ENCODE data around the gene LAMA5. TPM values are rescaled to one million over a fixed set of nuclear protein-coding genes. Genes with fewer than 3 reads are reported as not detected.

LAMA5 gene
- total RNA-seq, 1 donor from 2014 or later: 26.2 TPM

DNA sequence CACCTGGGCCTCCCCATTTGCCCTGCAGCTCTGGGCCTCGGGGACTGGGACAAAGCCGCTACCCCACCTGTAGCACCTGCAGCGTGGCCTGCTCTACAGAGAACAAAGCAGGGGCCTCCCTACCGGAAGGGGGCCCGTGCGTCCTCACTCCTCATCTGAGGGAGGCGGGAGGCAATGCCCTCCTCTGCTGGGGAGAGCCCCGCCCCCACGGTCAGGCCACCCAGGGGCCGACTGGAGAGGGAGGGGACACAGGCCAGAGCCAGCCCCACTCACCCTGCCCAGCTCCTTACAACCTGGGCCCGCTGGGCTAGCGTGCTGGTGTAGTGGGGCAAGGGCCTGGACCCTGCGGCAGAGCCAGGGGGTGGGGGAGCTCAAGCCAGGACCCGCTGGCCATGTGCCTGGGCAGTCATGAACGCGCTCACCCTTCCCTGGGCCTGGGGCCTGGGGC lies 8.0 kb downstream of the LAMA5 start:
- peak; percentile 16 for DNase-seq (ENCODE audit: low spot score)

GRCh38 chr20:62358171-62359042 lies 8.7 kb downstream of the LAMA5 start:
- DNase-seq (ENCODE audit: low spot score): peak; percentile 1

GRCh38 chr20:62357681-62358080 lies 9.4 kb downstream of the LAMA5 start:
- peak; percentile 3 for DNase-seq (ENCODE audit: low spot score)

DNA sequence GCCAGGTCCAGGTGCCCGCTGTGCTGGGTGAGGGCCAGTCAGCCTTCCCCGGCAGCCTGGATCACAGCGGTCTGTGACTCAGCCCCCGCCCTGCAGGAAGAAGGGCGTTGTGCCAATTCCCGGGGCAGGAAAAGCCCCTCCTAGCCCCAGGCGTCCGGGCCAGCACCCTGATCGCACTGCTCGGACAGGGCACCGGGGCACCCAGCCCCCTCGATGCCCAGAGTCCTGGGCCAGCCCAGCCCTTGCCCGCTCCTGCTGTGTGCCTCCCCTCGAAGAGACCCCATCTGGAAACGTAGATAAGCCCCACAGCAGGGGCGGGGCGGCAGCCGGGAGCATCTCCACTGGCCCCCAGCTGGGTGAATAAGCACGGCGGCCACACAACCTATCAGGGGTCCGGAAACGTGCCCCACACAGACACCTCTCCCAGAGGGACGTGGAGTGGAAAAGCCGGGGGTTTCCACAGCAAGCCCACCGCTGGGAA lies 9.9 kb downstream of the LAMA5 start:
- DNase-seq (ENCODE audit: low spot score): peak; percentile 55

GRCh38 chr20:62356589-62357186 lies 10.4 kb downstream of the LAMA5 start:
- DNase-seq (ENCODE audit: low spot score): no peak

DNA sequence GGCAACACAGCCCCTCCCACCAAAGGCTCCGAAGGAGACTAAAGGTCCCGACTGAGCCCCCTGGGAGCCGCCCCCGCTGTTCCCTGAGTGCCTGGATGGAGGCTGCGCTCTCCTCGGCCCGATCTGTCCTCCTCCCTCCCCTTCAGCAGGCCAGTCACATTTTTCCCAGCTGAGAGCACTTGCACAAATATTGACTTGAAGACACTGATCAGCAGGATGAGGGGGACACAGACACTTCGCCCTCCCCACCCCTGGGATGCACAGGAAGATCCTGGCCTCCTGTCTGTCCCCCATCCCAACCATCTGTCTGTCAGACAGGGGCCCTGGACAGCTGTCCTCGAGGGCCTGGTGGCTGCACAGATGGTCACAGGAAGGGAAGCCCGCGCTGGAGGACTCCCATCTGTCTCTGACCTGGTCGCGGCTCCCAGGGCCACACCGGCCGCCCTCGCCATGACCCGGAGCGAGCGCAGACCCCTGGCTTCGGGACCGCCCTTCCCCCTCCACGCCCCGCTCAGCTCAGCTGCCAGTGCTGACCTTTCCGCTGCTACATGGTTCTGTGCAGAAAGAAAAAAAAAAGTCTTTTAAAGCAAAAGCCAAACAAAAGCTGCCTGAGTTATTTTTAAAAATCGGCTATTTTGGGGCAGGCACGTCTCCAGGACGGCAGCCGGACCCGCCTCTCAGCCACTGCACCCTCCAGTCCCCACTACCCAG lies 11.1 kb downstream of the LAMA5 start:
- DNase-seq (ENCODE audit: low spot score): peak; percentile 60

DNA sequence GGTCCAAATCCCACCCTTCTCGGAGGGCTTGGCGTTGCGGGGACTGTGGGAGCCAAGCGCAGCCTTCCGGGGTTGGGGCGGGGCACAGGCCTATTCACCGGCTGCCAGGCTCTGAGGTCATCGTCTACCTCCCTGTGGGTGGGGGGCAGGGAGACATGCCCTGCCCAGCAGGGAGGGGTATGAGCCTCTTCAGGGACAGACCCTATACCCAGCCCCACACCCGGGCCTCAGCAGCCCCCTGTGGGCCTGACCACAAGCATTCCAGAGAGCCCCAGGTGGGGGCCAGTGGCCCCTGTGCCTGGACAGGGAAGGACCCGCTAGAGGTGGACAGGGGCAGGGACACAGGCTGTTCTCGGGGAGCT lies 11.6 kb downstream of the LAMA5 start:
- no peak for DNase-seq (ENCODE audit: low spot score)

- DNase-seq (ENCODE audit: low spot score): no peak
These were observed 12.2 kb downstream of the LAMA5 start for GRCh38 chr20:62354811-62355341.

DNA sequence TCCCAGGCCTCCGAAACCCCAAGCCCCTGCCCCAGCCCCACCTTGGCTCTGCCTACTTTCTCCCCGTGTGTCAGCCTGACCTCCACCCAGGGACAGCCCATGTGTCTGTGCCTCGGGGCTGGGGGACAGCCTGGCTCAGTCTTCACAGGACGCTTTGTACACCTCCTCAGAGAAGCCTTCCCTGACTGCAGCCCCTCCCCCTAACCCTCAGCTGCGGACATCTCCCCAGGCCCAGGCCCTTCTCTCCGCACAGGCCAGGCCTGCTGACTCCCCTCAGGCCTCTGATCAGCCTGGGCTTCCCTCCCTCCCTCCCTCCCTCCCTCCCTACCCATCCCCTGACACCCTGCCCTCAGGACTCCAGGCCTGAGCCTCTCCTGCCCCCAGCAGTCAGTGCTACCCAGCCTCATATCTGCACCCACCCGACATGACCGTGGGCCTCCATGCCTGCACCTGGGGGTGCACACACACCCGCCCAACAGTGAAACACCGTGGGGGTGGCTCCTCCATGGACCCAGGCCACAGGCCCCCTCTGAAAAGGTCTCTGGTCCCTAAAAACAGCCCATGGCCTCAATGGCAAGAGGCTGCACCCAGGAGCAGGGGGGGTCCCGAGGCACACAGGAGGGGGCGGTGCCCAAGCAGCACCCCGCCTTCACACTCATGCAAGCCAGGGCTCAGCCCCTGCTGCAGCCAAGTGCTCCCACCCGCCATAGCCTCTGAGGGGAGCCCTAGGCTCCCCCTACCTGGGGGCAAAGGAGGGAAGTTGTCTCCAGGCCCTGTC lies 12.9 kb downstream of the LAMA5 start:
- no peak for DNase-seq (ENCODE audit: low spot score)

DNA sequence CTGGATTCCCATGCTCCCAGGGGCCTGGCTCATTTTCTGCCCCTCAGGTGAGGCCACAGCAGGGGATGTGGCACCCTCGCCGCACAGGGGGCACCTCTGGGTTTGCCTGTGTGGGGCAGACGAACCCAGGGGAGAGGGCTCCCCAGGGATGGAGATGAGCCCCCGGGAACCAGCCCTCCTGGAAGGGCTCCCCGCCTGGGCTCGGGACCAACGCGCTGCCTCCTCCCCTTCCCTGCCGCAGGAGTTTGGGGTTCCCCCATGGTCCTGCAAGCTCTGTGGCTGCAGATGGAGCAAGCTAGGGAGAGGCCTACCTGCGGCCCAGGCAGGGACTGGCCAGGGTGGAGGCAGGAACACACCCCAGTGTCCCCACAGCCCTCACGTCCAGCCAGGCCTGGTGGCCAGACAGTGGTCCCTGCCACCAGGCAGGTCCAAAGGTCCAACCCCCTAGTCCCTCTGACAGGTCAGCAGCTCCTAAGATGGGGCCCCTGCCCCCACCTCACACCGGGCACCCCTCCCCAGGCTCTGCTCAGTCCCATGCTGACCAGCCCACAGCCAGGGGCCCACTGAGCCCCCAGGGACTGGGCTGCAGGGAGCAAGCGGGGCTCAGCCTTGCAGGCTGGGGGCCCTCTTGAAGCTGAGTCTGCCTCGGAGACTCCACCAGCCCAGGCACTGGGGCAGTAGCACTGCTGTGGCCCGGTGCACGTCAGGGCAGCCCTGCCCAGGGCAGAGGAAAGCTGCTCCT lies 13.7 kb downstream of the LAMA5 start:
- DNase-seq (ENCODE audit: low spot score): no peak

DNA sequence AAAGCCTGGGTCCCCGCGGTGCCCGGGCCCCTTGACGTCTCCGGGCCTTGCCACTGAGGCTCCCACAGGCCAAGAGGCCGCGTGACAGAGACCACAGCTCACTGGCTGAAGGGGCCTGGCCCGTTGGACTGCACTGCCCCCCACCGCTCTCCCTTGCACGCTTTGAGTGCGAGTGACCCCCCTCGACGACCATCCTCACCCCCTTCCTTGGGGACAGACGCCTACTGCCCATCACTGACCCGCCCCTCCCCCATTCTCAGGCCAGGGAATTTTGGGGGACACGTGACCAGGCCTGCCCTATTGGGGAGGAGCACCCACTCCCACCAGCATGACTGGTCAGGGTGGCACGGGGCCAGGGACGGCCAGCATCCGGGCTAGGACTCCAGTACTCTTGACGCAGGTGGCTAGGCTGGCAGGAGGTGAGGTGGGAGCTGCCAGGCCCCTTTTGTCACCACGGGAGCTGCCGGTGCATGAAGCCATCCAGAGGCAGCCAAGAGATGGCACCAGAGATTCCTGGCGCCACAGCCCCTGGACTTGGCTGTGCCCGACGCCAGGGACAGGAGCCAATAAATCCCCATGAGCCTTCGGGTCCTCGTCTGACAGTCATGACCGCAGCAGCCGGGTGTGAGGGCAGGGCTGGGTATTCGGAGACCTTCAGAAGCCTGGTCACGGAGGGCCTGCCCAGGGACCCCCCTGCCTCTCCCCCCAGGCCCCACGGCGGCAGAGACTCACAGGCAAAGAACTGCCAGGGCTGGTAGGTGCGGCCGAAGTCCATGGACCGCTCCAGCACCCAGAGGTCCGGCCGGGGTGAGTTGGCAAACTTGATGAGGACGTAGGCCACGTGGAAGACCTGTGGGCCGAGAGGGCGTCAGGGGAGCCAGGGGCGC lies 14.5 kb downstream of the LAMA5 start:
- DNase-seq (ENCODE audit: low spot score): no peak

DNA sequence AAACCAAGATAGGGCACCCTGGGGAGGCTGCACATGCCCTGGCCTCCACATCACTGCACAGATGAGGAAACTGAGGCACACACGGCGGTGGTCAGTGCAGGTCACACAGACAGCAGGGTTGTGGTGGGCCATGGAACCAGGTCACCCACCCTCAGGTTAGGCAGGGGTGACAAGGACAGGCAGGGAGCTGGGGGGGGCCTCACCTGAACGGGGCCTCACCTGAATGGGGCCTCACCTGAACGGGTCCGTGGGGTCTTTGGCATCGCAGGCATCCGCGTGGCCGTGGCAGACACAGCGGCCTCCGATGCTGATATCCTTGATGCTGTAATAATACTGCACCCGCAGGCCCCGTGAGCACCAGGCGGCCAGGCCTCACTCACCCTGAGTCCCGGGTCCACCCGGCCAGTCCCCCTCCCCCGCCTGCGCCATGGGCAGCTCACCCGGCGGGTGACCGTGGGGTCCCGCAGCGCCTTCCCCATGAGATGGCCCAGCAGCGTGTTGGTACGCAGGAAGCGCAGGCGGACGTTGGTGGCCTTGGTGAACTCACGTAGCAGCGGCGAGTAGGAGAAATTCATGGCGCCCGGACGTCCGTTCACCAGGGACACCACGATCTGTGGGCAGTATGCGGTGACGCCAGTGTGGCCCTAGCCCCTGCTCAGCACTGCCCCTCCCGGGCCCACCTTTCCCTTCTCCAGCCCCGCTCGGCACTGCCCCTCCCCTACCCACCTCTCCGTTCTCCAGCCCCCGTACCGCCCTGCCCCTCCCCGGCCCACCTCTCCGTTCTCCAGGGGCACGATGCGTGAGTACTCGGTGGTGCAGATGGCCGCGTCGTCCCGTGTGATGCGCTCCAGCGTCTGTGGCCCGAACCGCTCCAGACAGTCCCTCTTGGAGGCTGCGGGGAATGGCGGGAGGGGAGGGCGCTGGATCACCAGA lies 15.4 kb downstream of the LAMA5 start:
- no peak for DNase-seq (ENCODE audit: low spot score)

DNA sequence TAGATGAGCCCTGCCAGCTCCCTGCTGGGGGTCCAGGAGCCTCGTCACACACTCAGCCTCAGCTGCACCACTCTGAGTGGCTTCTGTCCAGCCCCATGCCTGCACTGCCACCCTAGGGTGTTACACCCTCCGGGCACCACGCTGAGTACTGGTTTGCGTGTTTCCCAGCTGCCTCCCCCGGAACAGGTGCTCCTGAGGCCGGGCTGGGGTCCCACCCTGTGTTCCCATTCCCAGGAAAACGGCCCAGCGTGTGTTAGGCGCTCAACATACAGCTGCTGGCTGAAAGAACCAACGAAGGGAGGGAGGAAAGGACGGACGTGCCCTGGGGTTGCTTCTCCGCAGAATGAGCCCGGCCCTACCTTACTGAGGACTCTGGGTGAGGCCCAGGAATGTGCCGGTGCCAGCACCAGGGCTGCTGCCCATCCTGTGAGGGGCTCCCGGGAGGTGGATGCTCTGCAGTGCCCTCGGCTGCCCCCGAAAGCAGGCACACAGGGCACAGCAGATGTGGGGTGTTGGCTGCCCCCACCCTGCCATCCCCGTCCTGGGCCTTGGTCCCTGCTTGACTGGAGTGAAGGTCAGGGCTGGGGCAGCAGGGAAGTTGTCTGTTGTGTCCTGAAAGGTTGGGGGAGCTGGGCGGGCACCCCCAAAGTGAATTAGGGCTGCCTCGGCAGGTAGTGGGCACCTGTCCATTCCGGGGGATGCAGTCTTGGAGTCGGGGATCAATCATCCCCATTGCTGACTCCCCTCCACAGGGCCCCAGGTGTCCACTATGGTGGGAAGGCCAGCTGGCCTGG lies 16.3 kb downstream of the LAMA5 start:
- DNase-seq (ENCODE audit: low spot score): no peak

DNA sequence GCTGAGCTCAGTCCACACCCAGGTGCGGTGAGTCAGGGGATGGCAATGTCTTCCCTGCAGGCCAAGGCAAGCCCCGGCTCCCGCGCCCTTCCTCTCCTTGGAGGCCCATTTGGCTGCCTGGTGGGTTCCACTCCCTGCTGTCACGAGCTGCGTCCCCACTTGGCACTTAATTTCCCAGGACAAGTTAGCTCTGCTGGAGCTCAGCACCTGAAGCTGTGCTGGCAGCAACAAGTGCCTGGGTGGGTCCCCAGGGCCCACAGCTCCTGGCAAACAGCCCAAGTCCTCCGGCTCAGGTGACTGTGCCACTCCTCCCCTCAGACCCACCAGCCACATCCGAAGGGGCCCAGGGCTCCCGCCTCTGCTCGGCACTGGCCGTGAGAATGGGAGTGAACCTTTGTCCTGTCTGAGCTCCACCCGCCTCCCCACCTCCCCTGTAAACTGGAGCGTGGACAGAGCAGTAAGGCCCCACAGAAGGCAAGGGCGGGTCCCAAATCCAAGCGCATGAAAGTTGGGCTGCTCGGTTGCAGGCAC lies 16.9 kb downstream of the LAMA5 start:
- peak; percentile 69 for DNase-seq (ENCODE audit: low spot score)

- no peak for DNase-seq (ENCODE audit: low spot score)
These were observed 17.5 kb downstream of the LAMA5 start for GRCh38 chr20:62349556-62350097.

DNA sequence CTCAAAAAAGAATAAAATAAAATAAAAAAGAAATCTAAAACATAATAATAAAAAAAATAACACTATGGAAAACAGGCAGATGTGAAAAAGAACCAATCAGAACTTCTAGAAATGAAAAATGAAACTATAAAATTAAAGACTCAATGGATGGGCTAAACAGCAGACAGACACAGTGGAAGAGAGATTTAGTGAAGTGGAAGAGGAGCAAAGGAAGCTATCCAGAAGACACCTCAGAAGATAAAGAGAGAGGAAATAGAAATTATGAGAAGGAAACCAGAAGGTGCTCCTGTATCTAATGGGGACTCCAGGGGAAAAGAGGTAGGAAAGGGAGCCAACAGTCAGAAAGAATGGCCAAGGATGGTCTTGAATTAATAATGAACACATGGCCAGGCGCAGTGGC lies 18.5 kb downstream of the LAMA5 start:
- no peak for DNase-seq (ENCODE audit: low spot score)

DNA sequence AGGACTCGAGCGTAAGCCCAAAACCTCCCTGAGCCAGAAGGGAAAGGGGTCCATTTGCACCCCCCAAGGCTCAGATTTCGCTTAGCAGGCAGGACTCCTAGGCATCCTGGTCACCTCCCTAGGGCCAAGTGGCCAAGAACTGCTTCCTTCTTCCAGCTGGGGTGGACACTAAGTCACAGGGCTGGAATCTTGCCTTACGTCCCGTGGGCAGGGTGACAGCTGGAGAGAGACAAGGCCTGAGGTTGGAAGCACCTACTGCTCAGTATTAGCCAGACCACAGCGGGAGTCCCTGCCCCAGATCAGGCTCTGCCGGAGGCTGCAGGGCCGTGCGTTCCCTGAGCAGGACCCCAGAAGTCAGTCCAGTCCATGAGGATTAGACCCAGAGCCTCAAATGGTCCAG lies 19.7 kb downstream of the LAMA5 start:
- DNase-seq (ENCODE audit: low spot score): no peak
